ENCODE results near the gene FAM47C.
"Not testable (repeated sequence)": the region's sequence is repeated elsewhere in the genome, so short reads cannot be mapped to it uniquely, and the experiment has no call there.

Gene FAM47C

GRCh38 chrX:37047776-37048175 is 39.6 kb downstream of the FAM47C start:
- DNase-seq (ENCODE audit: low read depth, low spot score), result no peak
- TF ChIP-seq, protein P1, sequence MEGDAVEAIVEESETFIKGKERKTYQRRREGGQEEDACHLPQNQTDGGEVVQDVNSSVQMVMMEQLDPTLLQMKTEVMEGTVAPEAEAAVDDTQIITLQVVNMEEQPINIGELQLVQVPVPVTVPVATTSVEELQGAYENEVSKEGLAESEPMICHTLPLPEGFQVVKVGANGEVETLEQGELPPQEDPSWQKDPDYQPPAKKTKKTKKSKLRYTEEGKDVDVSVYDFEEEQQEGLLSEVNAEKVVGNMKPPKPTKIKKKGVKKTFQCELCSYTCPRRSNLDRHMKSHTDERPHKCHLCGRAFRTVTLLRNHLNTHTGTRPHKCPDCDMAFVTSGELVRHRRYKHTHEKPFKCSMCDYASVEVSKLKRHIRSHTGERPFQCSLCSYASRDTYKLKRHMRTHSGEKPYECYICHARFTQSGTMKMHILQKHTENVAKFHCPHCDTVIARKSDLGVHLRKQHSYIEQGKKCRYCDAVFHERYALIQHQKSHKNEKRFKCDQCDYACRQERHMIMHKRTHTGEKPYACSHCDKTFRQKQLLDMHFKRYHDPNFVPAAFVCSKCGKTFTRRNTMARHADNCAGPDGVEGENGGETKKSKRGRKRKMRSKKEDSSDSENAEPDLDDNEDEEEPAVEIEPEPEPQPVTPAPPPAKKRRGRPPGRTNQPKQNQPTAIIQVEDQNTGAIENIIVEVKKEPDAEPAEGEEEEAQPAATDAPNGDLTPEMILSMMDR (IDR thresholded peaks at IDR 0.05; ENCODE audit: low read depth, low read length), result no peak
- no peak overlapping the region for H3K4me3 ChIP-seq (ENCODE audit: low read depth, low read length)
- in situ Hi-C loops (cut with HindIII; ENCODE audit: low sequenced_read_pairs), result no loop called here

DNA sequence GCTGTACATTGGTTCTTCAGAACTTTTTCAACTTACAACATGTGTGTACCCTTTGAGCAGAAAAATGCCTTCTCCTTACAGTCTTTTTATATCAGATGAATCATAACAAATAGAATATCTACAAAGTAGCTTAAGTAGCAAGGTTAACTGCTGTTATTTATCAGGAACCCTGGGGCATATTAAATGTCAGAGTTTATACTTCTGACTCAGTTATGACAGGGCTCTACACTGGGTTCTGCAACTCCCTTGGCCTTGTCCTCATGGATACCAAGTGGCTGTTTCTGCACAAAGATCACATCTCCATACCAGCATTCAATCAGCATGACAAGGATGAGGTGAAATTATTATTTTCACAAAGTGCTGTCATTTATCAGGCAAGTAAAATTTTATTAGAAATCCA is 49.4 kb downstream of the FAM47C start:
- in situ Hi-C loops (cut with HindIII; ENCODE audit: low sequenced_read_pairs); H3K4me3 ChIP-seq (ENCODE audit: low read depth, low read length); DNase-seq (ENCODE audit: low read depth, low spot score): not testable (repeated sequence)

- TF ChIP-seq, protein P1 (IDR thresholded peaks at IDR 0.05; ENCODE audit: low read depth, low read length), result peak; percentile 51
- H3K4me3 ChIP-seq (ENCODE audit: low read depth, low read length), result no peak overlapping the region
- peak; percentile 58 for DNase-seq (ENCODE audit: low read depth, low spot score)
- in situ Hi-C loops (cut with HindIII; ENCODE audit: low sequenced_read_pairs), result no loop called here
Observed at GRCh38 chrX:37060999-37061398, 52.8 kb downstream of the FAM47C start.
